WTC11 (cell line): ENCODE measurements around the gene DNPEP. TPM values are rescaled to one million over a fixed set of nuclear protein-coding genes. Genes with fewer than 3 reads are reported as not detected.

Source experiments
- FOXK1 ChIP-seq: sonication (generic); formaldehyde crosslinking; IDR thresholded peaks from 2 replicates; pipeline ENCODE4 v1.8.0; 2022; ENCODE audit warnings: mild to moderate bottlenecking, moderate library complexity, missing genetic modification reagents
- KAT7 ChIP-seq: sonication (generic); formaldehyde crosslinking; IDR thresholded peaks from 2 replicates; pipeline ENCODE4 v1.8.1; 2023; ENCODE audit warnings: missing genetic modification reagents, mild to moderate bottlenecking, borderline replicate concordance
- MXD4 ChIP-seq: fragments of 250-450 bp; sonication (Bioruptor Pico); IDR thresholded peaks from 2 replicates; pipeline ENCODE4 v1.8.0; 2021; ENCODE audit warnings: mild to moderate bottlenecking, moderate library complexity, borderline replicate concordance
- NFE2L1 ChIP-seq: sonication (generic); formaldehyde crosslinking; IDR thresholded peaks from 2 replicates; pipeline ENCODE4 v1.8.1; 2023; ENCODE audit warnings: missing genetic modification reagents
- NR3C1 ChIP-seq: sonication (generic); formaldehyde crosslinking; conservative IDR thresholded peaks from 2 replicates; pipeline ENCODE4 v1.8.1; 2023; ENCODE audit warnings: low read depth, mild to moderate bottlenecking, missing genetic modification reagents
- PRRX2 ChIP-seq: fragments of 250-450 bp; sonication (Bioruptor Pico); IDR thresholded peaks from 2 replicates; pipeline ENCODE4 v1.8.0; 2021; ENCODE audit warnings: mild to moderate bottlenecking
- RELA ChIP-seq: sonication (generic); formaldehyde crosslinking; IDR thresholded peaks from 2 replicates; pipeline ENCODE4 v1.8.1; 2022; ENCODE audit warnings: missing genetic modification reagents, mild to moderate bottlenecking, borderline replicate concordance
- RORB ChIP-seq: fragments of 250-450 bp; sonication (Bioruptor Pico); IDR thresholded peaks from 2 replicates; pipeline ENCODE4 v1.9.0; 2021; ENCODE audit warnings: mild to moderate bottlenecking
- SP1 ChIP-seq: sonication (generic); formaldehyde crosslinking; conservative IDR thresholded peaks from 2 replicates; pipeline ENCODE4 v1.8.1; 2022; ENCODE audit warnings: missing genetic modification reagents
- TEAD4 ChIP-seq: sonication (generic); formaldehyde crosslinking; IDR thresholded peaks from 2 replicates; pipeline ENCODE4 v1.8.0; 2022; ENCODE audit warnings: mild to moderate bottlenecking, missing genetic modification reagents
- TP53 ChIP-seq: sonication (generic); formaldehyde crosslinking; IDR thresholded peaks from 2 replicates; pipeline ENCODE4 v1.8.1; 2023; ENCODE audit warnings: mild to moderate bottlenecking, missing genetic modification reagents
- ZBTB21 ChIP-seq: sonication (generic); formaldehyde crosslinking; IDR thresholded peaks from 2 replicates; pipeline ENCODE4 v1.8.1; 2023; ENCODE audit warnings: mild to moderate bottlenecking, missing genetic modification reagents, borderline replicate concordance
- ZNF121 ChIP-seq: sonication (generic); formaldehyde crosslinking; IDR thresholded peaks from 2 replicates; pipeline ENCODE4 v1.8.0; 2023; ENCODE audit warnings: missing genetic modification reagents
- ZNF232 ChIP-seq: sonication (generic); formaldehyde crosslinking; IDR thresholded peaks from 2 replicates; pipeline ENCODE4 v1.8.0; 2022; ENCODE audit warnings: mild to moderate bottlenecking, missing genetic modification reagents
- ZNF263 ChIP-seq: sonication (generic); formaldehyde crosslinking; IDR thresholded peaks from 2 replicates; pipeline ENCODE4 v1.8.1; 2022; ENCODE audit warnings: low read depth, mild to moderate bottlenecking, moderate library complexity, missing genetic modification reagents
- ZNF396 ChIP-seq: fragments of 250-450 bp; sonication (Bioruptor Pico); IDR thresholded peaks from 2 replicates; pipeline ENCODE4 v1.8.0; 2021; ENCODE audit warnings: mild to moderate bottlenecking, moderate library complexity, borderline replicate concordance
- total RNA-seq: library from RNA; stranded (reverse); gene quantifications from 3 replicates; pipeline ENCODE4 v1.2.3, GENCODE V29; 2021
- TF ChIP-seq, protein P1 (sequence below): sonication (generic); formaldehyde crosslinking; IDR thresholded peaks from 2 replicates; pipeline ENCODE4 v1.8.0; 2022; ENCODE audit warnings: mild to moderate bottlenecking, missing genetic modification reagents
- TF ChIP-seq, protein P2 (sequence below): sonication (generic); formaldehyde crosslinking; IDR thresholded peaks from 2 replicates; pipeline ENCODE4 v1.8.1; 2023; ENCODE audit warnings: mild to moderate bottlenecking, missing genetic modification reagents
- TF ChIP-seq, protein P3 (sequence below): sonication (generic); formaldehyde crosslinking; IDR thresholded peaks from 2 replicates; pipeline ENCODE4 v1.8.1; 2022; ENCODE audit warnings: low read depth, mild to moderate bottlenecking, moderate library complexity, missing genetic modification reagents, borderline replicate concordance
- TF ChIP-seq, protein P4 (sequence below): sonication (generic); formaldehyde crosslinking; IDR thresholded peaks from 2 replicates; pipeline ENCODE4 v1.8.1; 2022; ENCODE audit warnings: low read depth, missing genetic modification reagents, borderline replicate concordance
- TF ChIP-seq, protein P5 (sequence below): sonication (generic); formaldehyde crosslinking; IDR thresholded peaks from 2 replicates; pipeline ENCODE4 v1.8.0; 2023; ENCODE audit warnings: mild to moderate bottlenecking, missing genetic modification reagents
- TF ChIP-seq, protein P6 (sequence below): sonication (generic); formaldehyde crosslinking; IDR thresholded peaks from 2 replicates; pipeline ENCODE4 v1.8.0; 2022; ENCODE audit warnings: missing genetic modification reagents
- TF ChIP-seq, protein P7 (sequence below): sonication (generic); formaldehyde crosslinking; IDR thresholded peaks from 2 replicates; pipeline ENCODE4 v1.8.1; 2023; ENCODE audit warnings: mild to moderate bottlenecking, missing genetic modification reagents, borderline replicate concordance

Gene DNPEP
- total RNA-seq, 1 experiment from 2014 or later: 67.6 TPM

DNA sequence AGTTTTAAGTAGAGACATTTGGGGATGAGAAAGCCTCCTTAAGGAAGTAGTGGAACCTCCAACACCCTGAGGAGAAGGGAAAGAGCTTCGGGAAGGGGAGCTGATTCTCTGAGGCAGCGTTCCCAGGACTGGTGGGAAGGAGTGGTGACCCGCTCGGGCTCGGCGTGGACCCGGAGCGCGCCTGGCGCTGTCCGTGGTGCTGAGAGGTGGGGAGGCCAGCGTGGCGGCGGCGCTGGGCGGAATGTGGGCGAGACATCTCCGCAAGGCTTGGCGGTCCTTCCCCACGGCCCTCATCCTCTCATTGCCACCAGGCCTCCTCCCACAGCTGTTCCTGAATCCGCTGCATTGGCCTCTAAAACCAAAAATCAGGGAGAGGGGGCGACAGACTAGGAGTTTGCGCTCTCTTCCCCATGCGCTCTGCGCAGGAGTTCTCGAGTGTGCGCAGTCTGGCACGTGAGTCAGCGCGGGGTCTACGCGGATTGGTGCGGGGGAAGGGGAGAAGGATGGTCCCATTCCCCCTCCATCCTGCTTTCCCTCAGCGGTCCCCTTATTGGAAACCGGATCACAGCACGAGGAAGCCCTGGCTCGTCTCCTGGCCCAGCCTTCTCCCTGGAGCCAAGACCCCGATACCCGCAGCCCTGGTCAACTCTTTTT, 56.0 kb downstream of the DNPEP start (continued):
- no peak for TF ChIP-seq ZNF396
- 0 out of 2 replicates have a peak, but pooled peaks have one; percentile 56 for TF ChIP-seq ZNF121 (CRISPR knock-in tag)
- peak; percentile 98 for TF ChIP-seq ZNF232
- TF ChIP-seq, protein P1, sequence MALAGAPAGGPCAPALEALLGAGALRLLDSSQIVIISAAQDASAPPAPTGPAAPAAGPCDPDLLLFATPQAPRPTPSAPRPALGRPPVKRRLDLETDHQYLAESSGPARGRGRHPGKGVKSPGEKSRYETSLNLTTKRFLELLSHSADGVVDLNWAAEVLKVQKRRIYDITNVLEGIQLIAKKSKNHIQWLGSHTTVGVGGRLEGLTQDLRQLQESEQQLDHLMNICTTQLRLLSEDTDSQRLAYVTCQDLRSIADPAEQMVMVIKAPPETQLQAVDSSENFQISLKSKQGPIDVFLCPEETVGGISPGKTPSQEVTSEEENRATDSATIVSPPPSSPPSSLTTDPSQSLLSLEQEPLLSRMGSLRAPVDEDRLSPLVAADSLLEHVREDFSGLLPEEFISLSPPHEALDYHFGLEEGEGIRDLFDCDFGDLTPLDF: 0 out of 2 replicates have a peak, but pooled peaks have one; percentile 33
- TF ChIP-seq PRRX2 (CRISPR knock-in tag): no peak
- peak; percentile 84 for TF ChIP-seq RELA (CRISPR knock-in tag)
- peak; percentile 65; the same call in 1 of the 2 replicates for TF ChIP-seq ZBTB21
- TF ChIP-seq TP53: 0 out of 2 replicates have a peak, but pooled peaks have one; percentile 88
- peak; percentile 90; the same call in 1 of the 2 replicates for TF ChIP-seq KAT7 (CRISPR knock-in tag)
- TF ChIP-seq, protein P2, sequence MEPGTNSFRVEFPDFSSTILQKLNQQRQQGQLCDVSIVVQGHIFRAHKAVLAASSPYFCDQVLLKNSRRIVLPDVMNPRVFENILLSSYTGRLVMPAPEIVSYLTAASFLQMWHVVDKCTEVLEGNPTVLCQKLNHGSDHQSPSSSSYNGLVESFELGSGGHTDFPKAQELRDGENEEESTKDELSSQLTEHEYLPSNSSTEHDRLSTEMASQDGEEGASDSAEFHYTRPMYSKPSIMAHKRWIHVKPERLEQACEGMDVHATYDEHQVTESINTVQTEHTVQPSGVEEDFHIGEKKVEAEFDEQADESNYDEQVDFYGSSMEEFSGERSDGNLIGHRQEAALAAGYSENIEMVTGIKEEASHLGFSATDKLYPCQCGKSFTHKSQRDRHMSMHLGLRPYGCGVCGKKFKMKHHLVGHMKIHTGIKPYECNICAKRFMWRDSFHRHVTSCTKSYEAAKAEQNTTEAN (CRISPR knock-in tag): peak; percentile 80; the same call in 1 of the 2 replicates
- TF ChIP-seq, protein P3, sequence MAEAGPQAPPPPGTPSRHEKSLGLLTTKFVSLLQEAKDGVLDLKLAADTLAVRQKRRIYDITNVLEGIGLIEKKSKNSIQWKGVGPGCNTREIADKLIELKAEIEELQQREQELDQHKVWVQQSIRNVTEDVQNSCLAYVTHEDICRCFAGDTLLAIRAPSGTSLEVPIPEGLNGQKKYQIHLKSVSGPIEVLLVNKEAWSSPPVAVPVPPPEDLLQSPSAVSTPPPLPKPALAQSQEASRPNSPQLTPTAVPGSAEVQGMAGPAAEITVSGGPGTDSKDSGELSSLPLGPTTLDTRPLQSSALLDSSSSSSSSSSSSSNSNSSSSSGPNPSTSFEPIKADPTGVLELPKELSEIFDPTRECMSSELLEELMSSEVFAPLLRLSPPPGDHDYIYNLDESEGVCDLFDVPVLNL (CRISPR knock-in tag): peak; percentile 84
- TF ChIP-seq, protein P4, sequence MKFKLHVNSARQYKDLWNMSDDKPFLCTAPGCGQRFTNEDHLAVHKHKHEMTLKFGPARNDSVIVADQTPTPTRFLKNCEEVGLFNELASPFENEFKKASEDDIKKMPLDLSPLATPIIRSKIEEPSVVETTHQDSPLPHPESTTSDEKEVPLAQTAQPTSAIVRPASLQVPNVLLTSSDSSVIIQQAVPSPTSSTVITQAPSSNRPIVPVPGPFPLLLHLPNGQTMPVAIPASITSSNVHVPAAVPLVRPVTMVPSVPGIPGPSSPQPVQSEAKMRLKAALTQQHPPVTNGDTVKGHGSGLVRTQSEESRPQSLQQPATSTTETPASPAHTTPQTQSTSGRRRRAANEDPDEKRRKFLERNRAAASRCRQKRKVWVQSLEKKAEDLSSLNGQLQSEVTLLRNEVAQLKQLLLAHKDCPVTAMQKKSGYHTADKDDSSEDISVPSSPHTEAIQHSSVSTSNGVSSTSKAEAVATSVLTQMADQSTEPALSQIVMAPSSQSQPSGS (CRISPR knock-in tag): no peak
- TF ChIP-seq NR3C1 (CRISPR knock-in tag): no peak
- TF ChIP-seq NFE2L1 (CRISPR knock-in tag): peak; percentile 90
- TF ChIP-seq, protein P5, sequence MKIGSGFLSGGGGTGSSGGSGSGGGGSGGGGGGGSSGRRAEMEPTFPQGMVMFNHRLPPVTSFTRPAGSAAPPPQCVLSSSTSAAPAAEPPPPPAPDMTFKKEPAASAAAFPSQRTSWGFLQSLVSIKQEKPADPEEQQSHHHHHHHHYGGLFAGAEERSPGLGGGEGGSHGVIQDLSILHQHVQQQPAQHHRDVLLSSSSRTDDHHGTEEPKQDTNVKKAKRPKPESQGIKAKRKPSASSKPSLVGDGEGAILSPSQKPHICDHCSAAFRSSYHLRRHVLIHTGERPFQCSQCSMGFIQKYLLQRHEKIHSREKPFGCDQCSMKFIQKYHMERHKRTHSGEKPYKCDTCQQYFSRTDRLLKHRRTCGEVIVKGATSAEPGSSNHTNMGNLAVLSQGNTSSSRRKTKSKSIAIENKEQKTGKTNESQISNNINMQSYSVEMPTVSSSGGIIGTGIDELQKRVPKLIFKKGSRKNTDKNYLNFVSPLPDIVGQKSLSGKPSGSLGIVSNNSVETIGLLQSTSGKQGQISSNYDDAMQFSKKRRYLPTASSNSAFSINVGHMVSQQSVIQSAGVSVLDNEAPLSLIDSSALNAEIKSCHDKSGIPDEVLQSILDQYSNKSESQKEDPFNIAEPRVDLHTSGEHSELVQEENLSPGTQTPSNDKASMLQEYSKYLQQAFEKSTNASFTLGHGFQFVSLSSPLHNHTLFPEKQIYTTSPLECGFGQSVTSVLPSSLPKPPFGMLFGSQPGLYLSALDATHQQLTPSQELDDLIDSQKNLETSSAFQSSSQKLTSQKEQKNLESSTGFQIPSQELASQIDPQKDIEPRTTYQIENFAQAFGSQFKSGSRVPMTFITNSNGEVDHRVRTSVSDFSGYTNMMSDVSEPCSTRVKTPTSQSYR (CRISPR knock-in tag): peak; percentile 85; the same call in 1 of the 2 replicates
- TF ChIP-seq, protein P6, sequence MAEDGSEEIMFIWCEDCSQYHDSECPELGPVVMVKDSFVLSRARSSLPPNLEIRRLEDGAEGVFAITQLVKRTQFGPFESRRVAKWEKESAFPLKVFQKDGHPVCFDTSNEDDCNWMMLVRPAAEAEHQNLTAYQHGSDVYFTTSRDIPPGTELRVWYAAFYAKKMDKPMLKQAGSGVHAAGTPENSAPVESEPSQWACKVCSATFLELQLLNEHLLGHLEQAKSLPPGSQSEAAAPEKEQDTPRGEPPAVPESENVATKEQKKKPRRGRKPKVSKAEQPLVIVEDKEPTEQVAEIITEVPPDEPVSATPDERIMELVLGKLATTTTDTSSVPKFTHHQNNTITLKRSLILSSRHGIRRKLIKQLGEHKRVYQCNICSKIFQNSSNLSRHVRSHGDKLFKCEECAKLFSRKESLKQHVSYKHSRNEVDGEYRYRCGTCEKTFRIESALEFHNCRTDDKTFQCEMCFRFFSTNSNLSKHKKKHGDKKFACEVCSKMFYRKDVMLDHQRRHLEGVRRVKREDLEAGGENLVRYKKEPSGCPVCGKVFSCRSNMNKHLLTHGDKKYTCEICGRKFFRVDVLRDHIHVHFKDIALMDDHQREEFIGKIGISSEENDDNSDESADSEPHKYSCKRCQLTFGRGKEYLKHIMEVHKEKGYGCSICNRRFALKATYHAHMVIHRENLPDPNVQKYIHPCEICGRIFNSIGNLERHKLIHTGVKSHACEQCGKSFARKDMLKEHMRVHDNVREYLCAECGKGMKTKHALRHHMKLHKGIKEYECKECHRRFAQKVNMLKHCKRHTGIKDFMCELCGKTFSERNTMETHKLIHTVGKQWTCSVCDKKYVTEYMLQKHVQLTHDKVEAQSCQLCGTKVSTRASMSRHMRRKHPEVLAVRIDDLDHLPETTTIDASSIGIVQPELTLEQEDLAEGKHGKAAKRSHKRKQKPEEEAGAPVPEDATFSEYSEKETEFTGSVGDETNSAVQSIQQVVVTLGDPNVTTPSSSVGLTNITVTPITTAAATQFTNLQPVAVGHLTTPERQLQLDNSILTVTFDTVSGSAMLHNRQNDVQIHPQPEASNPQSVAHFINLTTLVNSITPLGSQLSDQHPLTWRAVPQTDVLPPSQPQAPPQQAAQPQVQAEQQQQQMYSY: peak; percentile 44; the same call in 1 of the 2 replicates
- TF ChIP-seq TEAD4 (CRISPR knock-in tag): peak; percentile 91
- TF ChIP-seq SP1 (CRISPR knock-in tag): peak; percentile 69
- TF ChIP-seq MXD4 (CRISPR knock-in tag): no peak
- TF ChIP-seq, protein P7, sequence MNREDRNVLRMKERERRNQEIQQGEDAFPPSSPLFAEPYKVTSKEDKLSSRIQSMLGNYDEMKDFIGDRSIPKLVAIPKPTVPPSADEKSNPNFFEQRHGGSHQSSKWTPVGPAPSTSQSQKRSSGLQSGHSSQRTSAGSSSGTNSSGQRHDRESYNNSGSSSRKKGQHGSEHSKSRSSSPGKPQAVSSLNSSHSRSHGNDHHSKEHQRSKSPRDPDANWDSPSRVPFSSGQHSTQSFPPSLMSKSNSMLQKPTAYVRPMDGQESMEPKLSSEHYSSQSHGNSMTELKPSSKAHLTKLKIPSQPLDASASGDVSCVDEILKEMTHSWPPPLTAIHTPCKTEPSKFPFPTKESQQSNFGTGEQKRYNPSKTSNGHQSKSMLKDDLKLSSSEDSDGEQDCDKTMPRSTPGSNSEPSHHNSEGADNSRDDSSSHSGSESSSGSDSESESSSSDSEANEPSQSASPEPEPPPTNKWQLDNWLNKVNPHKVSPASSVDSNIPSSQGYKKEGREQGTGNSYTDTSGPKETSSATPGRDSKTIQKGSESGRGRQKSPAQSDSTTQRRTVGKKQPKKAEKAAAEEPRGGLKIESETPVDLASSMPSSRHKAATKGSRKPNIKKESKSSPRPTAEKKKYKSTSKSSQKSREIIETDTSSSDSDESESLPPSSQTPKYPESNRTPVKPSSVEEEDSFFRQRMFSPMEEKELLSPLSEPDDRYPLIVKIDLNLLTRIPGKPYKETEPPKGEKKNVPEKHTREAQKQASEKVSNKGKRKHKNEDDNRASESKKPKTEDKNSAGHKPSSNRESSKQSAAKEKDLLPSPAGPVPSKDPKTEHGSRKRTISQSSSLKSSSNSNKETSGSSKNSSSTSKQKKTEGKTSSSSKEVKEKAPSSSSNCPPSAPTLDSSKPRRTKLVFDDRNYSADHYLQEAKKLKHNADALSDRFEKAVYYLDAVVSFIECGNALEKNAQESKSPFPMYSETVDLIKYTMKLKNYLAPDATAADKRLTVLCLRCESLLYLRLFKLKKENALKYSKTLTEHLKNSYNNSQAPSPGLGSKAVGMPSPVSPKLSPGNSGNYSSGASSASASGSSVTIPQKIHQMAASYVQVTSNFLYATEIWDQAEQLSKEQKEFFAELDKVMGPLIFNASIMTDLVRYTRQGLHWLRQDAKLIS: no peak
- peak; percentile 88 for TF ChIP-seq FOXK1 (CRISPR knock-in tag)
- no peak for TF ChIP-seq RORB (CRISPR knock-in tag)
- TF ChIP-seq ZNF263 (CRISPR knock-in tag): no peak
